GM12878 (cell line): ENCODE data around the gene VKORC1. TPM values are rescaled to one million over a fixed set of nuclear protein-coding genes. Genes with fewer than 3 reads are reported as not detected.

Experiments
- BHLHE40 ChIP-seq, 2 experiments: fragments of 450-650 bp in 1 of 2; IDR thresholded peaks; 2 replicates each; pipeline ENCODE4 v1.6.1; 2011 to 2017; ENCODE audit warnings: low read depth in 2 of 2, borderline replicate concordance in 1 of 2, improper control_type of control experiment in 1 of 2, low read length in 1 of 2, mild to moderate bottlenecking in 1 of 2
- CHD4 ChIP-seq: fragments of 200-600 bp; sonication (generic); IDR thresholded peaks from 2 replicates; pipeline ENCODE4 v1.6.1; 2016; ENCODE audit warnings: mild to moderate bottlenecking
- CREM ChIP-seq: IDR thresholded peaks from 2 replicates; pipeline ENCODE4 v1.6.1; 2014; ENCODE audit warnings: antibody characterized with exemption, low read depth
- E4F1 ChIP-seq: fragments of 450-650 bp; IDR thresholded peaks from 2 replicates; pipeline ENCODE4 v1.6.1; 2018; ENCODE audit warnings: borderline replicate concordance, mild to moderate bottlenecking; ENCODE audit not compliant: partially characterized antibody
- ELK1 ChIP-seq: IDR thresholded peaks from 2 replicates; pipeline ENCODE4 v1.6.1; 2012; ENCODE audit warnings: low read depth, low read length, improper control_type of control experiment
- FOXK2 ChIP-seq: fragments of 450-650 bp; IDR thresholded peaks from 2 replicates; pipeline ENCODE4 v1.6.1; 2017; ENCODE audit warnings: mild to moderate bottlenecking, moderate library complexity
- IRF4 ChIP-seq: IDR thresholded peaks from 2 replicates; pipeline ENCODE4 v1.6.1; 2011; ENCODE audit warnings: low read depth, low read length
- KLF5 ChIP-seq: fragments of 450-650 bp; IDR thresholded peaks from 2 replicates; pipeline ENCODE4 v1.6.1; 2014; ENCODE audit warnings: mild to moderate bottlenecking; ENCODE audit not compliant: partially characterized antibody
- PKNOX1 ChIP-seq: fragments of 450-650 bp; IDR thresholded peaks from 2 replicates; pipeline ENCODE4 v1.6.1; 2016; ENCODE audit warnings: mild to moderate bottlenecking
- SIN3A ChIP-seq: IDR thresholded peaks from 2 replicates; pipeline ENCODE4 v1.6.1; 2012; ENCODE audit warnings: low read depth, low read length, improper control_type of control experiment
- SPI1 ChIP-seq: IDR thresholded peaks from 2 replicates; pipeline ENCODE4 v1.6.1; 2011; ENCODE audit warnings: low read depth, mild to moderate bottlenecking, low read length, moderate library complexity, borderline replicate concordance; ENCODE audit not compliant: insufficient read depth
- SREBF1 ChIP-seq: IDR thresholded peaks from 2 replicates; pipeline ENCODE4 v1.6.1; 2012; ENCODE audit warnings: mild to moderate bottlenecking, low read length
- SRF ChIP-seq, 2 experiments: IDR thresholded peaks; 2 replicates each; pipeline ENCODE4 v1.6.1; 2011; ENCODE audit warnings: low read depth in 2 of 2, low read length in 2 of 2, mild to moderate bottlenecking in 1 of 2, moderate library complexity in 1 of 2
- SUPT20H ChIP-seq: IDR thresholded peaks from 2 replicates; pipeline ENCODE4 v1.6.1; 2011; ENCODE audit warnings: low read depth, mild to moderate bottlenecking, low read length, moderate library complexity, borderline replicate concordance; ENCODE audit not compliant: control insufficient read depth
- TARDBP ChIP-seq: IDR thresholded peaks from 2 replicates; pipeline ENCODE4 v1.6.1; 2016; ENCODE audit warnings: borderline replicate concordance
- YY1 ChIP-seq: IDR thresholded peaks from 2 replicates; pipeline ENCODE4 v1.6.1; 2011; ENCODE audit warnings: low read depth, mild to moderate bottlenecking, low read length
- ZBTB33 ChIP-seq: fragments of 450-650 bp; IDR thresholded peaks from 2 replicates; pipeline ENCODE4 v1.6.1; 2017; ENCODE audit warnings: mild to moderate bottlenecking
- ZNF592 ChIP-seq: fragments of 450-650 bp; IDR thresholded peaks from 2 replicates; pipeline ENCODE4 v1.6.1; 2017; ENCODE audit warnings: mild to moderate bottlenecking, moderate library complexity
- polyA plus RNA-seq, 11 experiments: library from polyadenylated mRNA; depleted of rRNA in 4 of 11; unstranded in 6 of 11; stranded (reverse) in 5 of 11; fragments of >200 nt; fragmentation: Nextera tagmentation in 4 of 11; fragmentation: Illumina TruSeq in 1 of 11; extraction: Ambion mirVana in 4 of 11; extraction: Trizol in 1 of 11; gene quantifications; 1 replicate in 1 of 11; 2 replicates in 10 of 11; pipeline versions ENCODE4 v1.2.1 to v1.2.3, GENCODE V29; 2011 to 2016; ENCODE audit warnings: inconsistent platforms in 2 of 11, missing spikeins in 2 of 11, low read depth in 1 of 11
- total RNA-seq, 4 experiments: library from RNA; depleted of rRNA in 3 of 4; stranded (reverse); fragments of >200 nt in 3 of 4; fragmentation: Illumina TruSeq in 1 of 4; extraction: Trizol in 1 of 4; gene quantifications; 2 replicates each; pipeline versions ENCODE4 v1.2.1 to v1.2.3, GENCODE V29; 2013 to 2021

Gene VKORC1
- total and polyA plus RNA-seq, 10 of the 15 experiments (the other 5 are each of a cell fraction or from before 2014, with no cell fraction given) = 19.8 to 140 (median 57.7) TPM

- TF ChIP-seq E4F1 (peak; percentile 80), SIN3A (peak; percentile 71), ZNF592 (peak; percentile 99), SREBF1 (peak; percentile 69), SPI1 (peak; percentile 82), BHLHE40 (IDR thresholded peaks at IDR 0.05; ENCODE audit: borderline replicate concordance in 1 of 2, low read depth in 2 of 2, low read length in 1 of 2) (peak; percentile 54 to 55; a peak in 2 of 4 replicates), YY1 (peak; percentile 71), SUPT20H (no peak), KLF5 (peak; percentile 52), SRF (IDR thresholded peaks at IDR 0.05; ENCODE audit: low read depth in 2 of 2, low read length in 2 of 2) (peak in 1 of 2 experiments; percentile 87; a peak in 2 of 4 replicates), CREM (peak; percentile 92), IRF4 (0 out of 2 replicates have a peak, but pooled peaks have one; percentile 30), PKNOX1 (peak; percentile 83), CHD4 (no peak), ELK1 (peak; percentile 92), FOXK2 (peak; percentile 87), TARDBP (no peak), ZBTB33 (no peak)
Measured at GRCh38 chr16:31073970-31074813, 20.4 kb downstream of the VKORC1 start, which contains the start of the genes ZNF646 and ZNF668 (continued).
